HCT116 (cell line): ENCODE measurements around the gene RFESD. TPM values are rescaled to one million over a fixed set of nuclear protein-coding genes. Genes with fewer than 3 reads are reported as not detected.

ENCODE experiments used
- ATAC-seq: fragments of 200-7000 bp; cut with Tn5 transposase; 2 replicates; pipeline ENCODE4 v1.9.1; 2020; ENCODE audit warnings: mild to moderate bottlenecking, moderate library complexity
- BruUV-seq: library from RNA; stranded (reverse); fragments of 400-500 nt; replicated peaks from 2 replicates; lab custom pipeline; 2021; lab: Mats Ljungman, UMichigan
- CTCF ChIA-PET: fragments of 300-600 bp; sonication (Branson Sonifier 250); formaldehyde crosslinking; loops from one replicate; lab custom pipeline; 2021; ENCODE audit warnings: antibody characterized with exemption; lab: Charles Lee
- POLR2A ChIA-PET: fragments of 300-600, 350-600 bp; sonication (Branson Sonifier 250); formaldehyde crosslinking; loops from one replicate; lab custom pipeline; 2021; ENCODE audit warnings: antibody characterized with exemption; lab: Charles Lee
- RAD21 ChIA-PET, 2 experiments: fragments of 300-600 bp; sonication (Branson Sonifier 250); formaldehyde crosslinking; loops; one replicate each; lab custom pipeline; 2023; ENCODE audit warnings: low total read pairs in 2 of 2; ENCODE audit not compliant: uncharacterized antibody in 2 of 2, unreplicated experiment in 2 of 2, low non-redundant PET in 1 of 2; lab: Charles Lee
- DNase-seq: peaks from one replicate; pipeline ENCODE4 v3.0.0-alpha.2; 2010; ENCODE audit warnings: low read depth, low spot score
- H2AFZ ChIP-seq: fragments of 200-600 bp; shearing (Covaris generic), sonication (generic); 2 replicates; pipeline ENCODE4 v1.6.1; 2017; ENCODE audit warnings: low read depth, mixed run types, mixed read lengths, antibody characterized with exemption, low read length; ENCODE audit not compliant: poor library complexity, severe bottlenecking
- H3K27ac ChIP-seq: 2 replicates; pipeline ENCODE4 v1.5.1; 2012; ENCODE audit warnings: low read depth, low read length
- H3K27me3 ChIP-seq: fragments of 200-600 bp; sonication (generic); 2 replicates; pipeline ENCODE4 v1.6.1; 2016; ENCODE audit warnings: mixed run types, low read length, mixed read lengths; ENCODE audit not compliant: insufficient read depth
- H3K36me3 ChIP-seq, 2 experiments: fragments of 200-500 bp in 1 of 2; fragments of 200-600 bp in 1 of 2; sonication (Bioruptor generic) in 1 of 2; sonication (generic) in 1 of 2; 2 replicates each; pipeline versions ENCODE4 v1.5.1 to v1.6.1; 2014 to 2016; ENCODE audit warnings: low read length in 2 of 2, inconsistent platforms in 1 of 2, mixed read lengths in 1 of 2, mixed run types in 1 of 2; ENCODE audit not compliant: insufficient read depth in 2 of 2, control insufficient read depth in 1 of 2
- H3K4me1 ChIP-seq, 2 experiments: fragments of 200-600 bp in 1 of 2; sonication (generic) in 1 of 2; 2 replicates each; pipeline versions ENCODE4 v1.5.1 to v1.6.1; 2012 to 2017; ENCODE audit warnings: low read length in 2 of 2, inconsistent platforms in 1 of 2, mild to moderate bottlenecking in 1 of 2, mixed read lengths in 1 of 2, mixed run types in 1 of 2, moderate library complexity in 1 of 2; ENCODE audit not compliant: insufficient read depth in 2 of 2, control insufficient read depth in 1 of 2
- H3K4me2 ChIP-seq: fragments of 200-600 bp; sonication (generic); 2 replicates; pipeline ENCODE4 v1.6.1; 2017; ENCODE audit warnings: mixed run types, low read length, mixed read lengths
- H3K4me3 ChIP-seq, 2 experiments: fragments of 200-600 bp in 1 of 2; sonication (generic) in 1 of 2; replicated peaks in 1 of 2; 2 replicates each; pipeline ENCODE4 v1.5.1; 2011 to 2016; ENCODE audit warnings: low read length in 2 of 2, control low read depth in 1 of 2, low read depth in 1 of 2, mild to moderate bottlenecking in 1 of 2, mixed read lengths in 1 of 2, mixed run types in 1 of 2
- H3K79me2 ChIP-seq: fragments of 200-600 bp; sonication (generic); 2 replicates; pipeline ENCODE4 v1.6.1; 2017; ENCODE audit warnings: mild to moderate bottlenecking, mixed run types, low read length, moderate library complexity, mixed read lengths; ENCODE audit not compliant: insufficient read depth
- H3K9ac ChIP-seq: fragments of 200-600 bp; sonication (generic); 2 replicates; pipeline ENCODE4 v1.6.1; 2016; ENCODE audit warnings: low read length, mixed read lengths
- H3K9me2 ChIP-seq: fragments of 200-600 bp; sonication (generic), shearing (Covaris generic); 2 replicates; pipeline ENCODE4 v1.6.1; 2017; ENCODE audit warnings: mixed run types, mild to moderate bottlenecking, moderate library complexity; ENCODE audit not compliant: insufficient read depth
- H3K9me3 ChIP-seq, 2 experiments: fragments of 200-500 bp in 1 of 2; fragments of 200-600 bp in 1 of 2; sonication (Bioruptor generic) in 1 of 2; sonication (generic) in 1 of 2; 2 replicates each; pipeline ENCODE4 v1.6.1; 2014 to 2017; ENCODE audit warnings: low read length in 2 of 2, mixed read lengths in 2 of 2, inconsistent platforms in 1 of 2, low read depth in 1 of 2, mild to moderate bottlenecking in 1 of 2, mixed run types in 1 of 2, moderate library complexity in 1 of 2; ENCODE audit not compliant: control insufficient read depth in 1 of 2, insufficient read depth in 1 of 2
- H4K20me1 ChIP-seq: fragments of 200-600 bp; sonication (generic), shearing (Covaris generic); 2 replicates; pipeline ENCODE4 v1.6.1; 2017; ENCODE audit warnings: mixed run types, mild to moderate bottlenecking, moderate library complexity; ENCODE audit not compliant: insufficient read depth
- ATF3 ChIP-seq: IDR thresholded peaks from 2 replicates; pipeline ENCODE4 v1.6.1; 2012
- CBX3 ChIP-seq: IDR thresholded peaks from 2 replicates; pipeline ENCODE4 v1.6.1; 2012; ENCODE audit warnings: low read depth
- EGR1 ChIP-seq: IDR thresholded peaks from 2 replicates; pipeline ENCODE4 v1.6.1; 2012; ENCODE audit warnings: low read depth
- EZH2phosphoT487 ChIP-seq: fragments of 200-600 bp; IDR thresholded peaks from 2 replicates; pipeline ENCODE4 v1.6.1; 2018; ENCODE audit warnings: antibody characterized with exemption, borderline replicate concordance
- MAX ChIP-seq: IDR thresholded peaks from 2 replicates; pipeline ENCODE4 v1.6.1; 2012
- REST ChIP-seq: IDR thresholded peaks from 2 replicates; pipeline ENCODE4 v1.6.1; 2012; ENCODE audit warnings: low read depth
- SP1 ChIP-seq: IDR thresholded peaks from 2 replicates; pipeline ENCODE4 v1.6.1; 2012; ENCODE audit warnings: low read depth
- SRF ChIP-seq: IDR thresholded peaks from 2 replicates; pipeline ENCODE4 v1.6.1; 2012; ENCODE audit warnings: low read depth
- YY1 ChIP-seq: IDR thresholded peaks from 2 replicates; pipeline ENCODE4 v1.6.1; 2011; ENCODE audit warnings: low read length, low read depth, moderate library complexity, mild to moderate bottlenecking; ENCODE audit not compliant: insufficient replicate concordance; ENCODE audit errors: extremely low read depth
- ZBTB33 ChIP-seq: IDR thresholded peaks from 2 replicates; pipeline ENCODE4 v1.6.1; 2011; ENCODE audit warnings: mild to moderate bottlenecking, low read length, moderate library complexity; ENCODE audit not compliant: insufficient replicate concordance; ENCODE audit errors: extremely low read depth
- intact Hi-C: fragments of 100-400 bp; cut with micrococcal nuclease; formaldehyde crosslinking; loops from 2 replicates; pipeline ENCODE4 v1.10.0; 2022
- total RNA-seq: library from RNA; stranded (reverse); gene quantifications from one replicate; pipeline ENCODE4 v1.2.1, GENCODE V29; 2021; ENCODE audit not compliant: unreplicated experiment

RFESD gene
- total RNA-seq, 1 experiment from 2014 or later, result 4.1 TPM

GRCh38 chr5:95654196-95654595 lies 7.6 kb downstream of the RFESD start:
- Histone ChIP-seq H3K79me2 (no peaks in the 10 kb centered on the region), H3K4me1 (no peaks in the 10 kb centered on the region), H4K20me1 (no peaks in the 10 kb centered on the region), H3K36me3 (no peaks in the 10 kb centered on the region), H3K9me2 (no peaks in the 10 kb centered on the region), H3K9ac (no peak overlapping the region), H3K27ac (no peak overlapping the region), H3K4me2 (no peak overlapping the region), H2AFZ (no peak overlapping the region), H3K9me3 (no peaks in the 10 kb centered on the region), H3K4me3 (no peak overlapping the region), H3K27me3 (no peaks in the 10 kb centered on the region)
- no peak for DNase-seq
- TF ChIP-seq ZBTB33 (no peak), EGR1 (no peak), CBX3 (no peak), SP1 (no peak), SRF (no peak), MAX (no peak), EZH2phosphoT487 (no peak), REST (no peak), YY1 (no peak), ATF3 (no peak)
- ChIA-PET CTCF (no interaction called here), RAD21 (no interaction called here), POLR2A (no interaction called here)
- no TSS peak for BruUV-seq
- intact Hi-C loops, result no loop called here
- no peak for ATAC-seq
